Measurements from ENCODE around the gene ARFGAP2. TPM values are rescaled to one million over a fixed set of nuclear protein-coding genes. Genes with fewer than 3 reads are reported as not detected.

Gene ARFGAP2
- total RNA-seq, 4 donors from 2014 or later = 92.5 to 141 (median 120) TPM

DNA sequence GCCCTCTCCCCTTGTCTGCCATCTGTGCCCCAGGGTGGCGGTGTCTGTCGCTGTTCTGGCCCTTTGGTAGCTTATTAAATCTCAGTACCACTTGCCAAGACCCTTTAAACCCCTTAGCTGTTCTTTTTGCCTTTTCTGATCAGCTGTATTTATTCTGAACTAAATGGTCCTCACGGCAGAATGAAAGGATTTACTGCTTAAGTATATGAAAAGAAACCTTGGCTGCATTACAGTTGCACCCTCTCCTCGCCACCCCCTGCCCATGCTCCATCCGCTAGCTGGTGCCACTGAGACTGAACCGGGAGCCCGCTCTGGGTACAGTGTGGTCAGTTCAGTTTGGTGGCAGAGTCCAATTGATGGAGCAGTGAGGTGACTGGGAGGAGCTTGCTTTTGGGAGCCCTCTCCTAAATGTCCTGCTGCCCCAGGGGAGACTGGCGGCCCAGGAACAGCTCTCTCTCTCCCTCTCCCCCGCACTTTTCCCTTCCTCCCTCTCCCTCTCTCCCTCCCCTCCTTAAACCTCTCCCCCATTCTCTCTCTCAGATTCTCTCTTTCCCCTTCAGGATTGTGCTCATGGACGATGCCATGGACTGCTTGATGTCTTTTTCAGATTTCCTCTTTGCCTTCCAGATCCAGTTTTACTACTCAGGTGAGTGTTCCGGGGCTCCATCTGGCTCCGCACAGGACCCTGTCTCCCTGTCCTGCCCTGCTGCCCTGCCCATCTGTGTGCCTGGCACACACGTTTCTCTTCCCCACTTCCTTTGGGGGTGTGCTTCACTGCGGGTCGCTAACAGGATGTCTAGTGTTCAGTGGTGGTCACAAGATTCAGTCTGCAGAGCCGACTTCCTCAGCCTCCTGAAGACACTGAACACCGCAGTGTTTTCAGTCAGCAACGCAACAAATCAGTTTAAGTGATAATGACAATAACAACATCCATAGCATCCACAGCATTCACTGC lies 21.8 kb downstream of the ARFGAP2 start:
- H3K9me3 ChIP-seq = no peaks in the 10 kb centered on the region
- intact Hi-C loops (cut with DNase I) = loop anchor here (5.0 kb wide), 1 partner anchor 153 kb away; no protein-coding TSS in a partner anchor
- no peaks in the 10 kb centered on the region for H3K27me3 ChIP-seq
- peaks cover 0 to 15% (median 13%) of the 10 kb centered on the region in 4 donors for H3K4me1 ChIP-seq
- no peak for TF ChIP-seq POLR2AphosphoS5 (IDR thresholded peaks at IDR 0.05)
- TF ChIP-seq, protein P1, sequence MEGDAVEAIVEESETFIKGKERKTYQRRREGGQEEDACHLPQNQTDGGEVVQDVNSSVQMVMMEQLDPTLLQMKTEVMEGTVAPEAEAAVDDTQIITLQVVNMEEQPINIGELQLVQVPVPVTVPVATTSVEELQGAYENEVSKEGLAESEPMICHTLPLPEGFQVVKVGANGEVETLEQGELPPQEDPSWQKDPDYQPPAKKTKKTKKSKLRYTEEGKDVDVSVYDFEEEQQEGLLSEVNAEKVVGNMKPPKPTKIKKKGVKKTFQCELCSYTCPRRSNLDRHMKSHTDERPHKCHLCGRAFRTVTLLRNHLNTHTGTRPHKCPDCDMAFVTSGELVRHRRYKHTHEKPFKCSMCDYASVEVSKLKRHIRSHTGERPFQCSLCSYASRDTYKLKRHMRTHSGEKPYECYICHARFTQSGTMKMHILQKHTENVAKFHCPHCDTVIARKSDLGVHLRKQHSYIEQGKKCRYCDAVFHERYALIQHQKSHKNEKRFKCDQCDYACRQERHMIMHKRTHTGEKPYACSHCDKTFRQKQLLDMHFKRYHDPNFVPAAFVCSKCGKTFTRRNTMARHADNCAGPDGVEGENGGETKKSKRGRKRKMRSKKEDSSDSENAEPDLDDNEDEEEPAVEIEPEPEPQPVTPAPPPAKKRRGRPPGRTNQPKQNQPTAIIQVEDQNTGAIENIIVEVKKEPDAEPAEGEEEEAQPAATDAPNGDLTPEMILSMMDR (IDR thresholded peaks at IDR 0.05) = no peak
- no peak for TF ChIP-seq POLR2A (IDR thresholded peaks at IDR 0.05; ENCODE audit: low read depth)
- TF ChIP-seq EP300 (IDR thresholded peaks at IDR 0.05) = no peak
- H3K27ac ChIP-seq (replicated peaks in 1 of 4) = no peak overlapping the region
- no peak for DNase-seq (ENCODE audit: extremely low spot score)
- H3K4me3 ChIP-seq = no peak overlapping the region
- peaks cover 0 to 50% (median 16%) of the 10 kb centered on the region in 4 donors for H3K36me3 ChIP-seq
- 79% methylated on average over 18 of the region's 18 CpGs for WGBS

DNA sequence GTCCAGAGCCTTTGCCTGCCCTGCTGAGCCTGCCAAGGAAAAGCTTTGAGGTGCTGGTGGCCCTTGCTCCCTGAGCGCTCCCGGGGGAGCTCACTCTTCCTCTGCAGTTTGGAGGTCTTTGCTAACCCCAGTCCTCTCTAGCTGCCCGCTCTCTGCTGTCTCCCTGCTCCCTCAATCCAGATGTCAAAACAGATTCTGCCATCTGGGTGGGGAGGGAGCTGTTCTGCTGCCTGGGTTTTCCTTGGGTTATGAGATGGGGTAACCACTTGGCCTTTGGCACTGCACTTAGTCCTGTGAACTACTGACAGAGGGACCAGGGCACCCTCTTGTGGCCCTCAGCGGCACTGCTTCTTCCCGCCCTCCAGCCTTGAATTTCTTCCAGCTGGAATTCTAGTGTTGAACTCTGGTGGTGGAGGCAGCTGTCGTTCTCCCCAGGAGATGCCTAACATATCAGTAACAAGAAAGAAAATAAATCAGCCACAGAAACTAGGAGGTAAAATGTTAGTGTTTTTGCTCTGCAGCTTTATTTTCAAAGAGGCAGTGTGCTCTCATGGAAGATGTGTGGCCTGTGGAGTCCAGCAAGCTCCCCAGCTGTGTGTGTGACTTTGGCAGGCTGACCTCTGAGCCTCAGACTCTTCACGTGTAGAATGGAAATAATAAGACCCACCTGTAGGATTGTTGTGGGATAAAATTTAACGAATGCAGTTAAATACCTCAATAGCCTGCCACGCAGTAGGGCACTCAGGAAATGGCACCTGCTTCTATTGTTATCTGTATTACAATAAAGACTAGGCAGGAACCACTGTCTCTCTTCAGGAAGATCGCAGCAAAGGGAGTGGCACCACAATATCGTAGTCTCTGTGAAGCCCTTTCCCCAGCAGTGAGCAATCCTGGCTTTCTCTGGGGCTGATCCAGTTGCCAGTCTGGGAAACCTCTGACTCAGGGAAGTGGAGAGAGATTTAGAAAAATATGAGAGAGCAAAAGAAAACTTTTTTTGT lies 23.4 kb downstream of the ARFGAP2 start:
- Histone ChIP-seq H3K27me3 (no peaks in the 10 kb centered on the region), H3K27ac (replicated peaks in 1 of 4) (peak overlapping the region in 1 of 4 donors; percentile 14), H3K4me1 (peaks cover 13 to 30% (median 27%) of the 10 kb centered on the region in 4 donors), H3K4me3 (no peak overlapping the region), H3K36me3 (peaks cover 0 to 38% (median 14%) of the 10 kb centered on the region in 4 donors), H3K9me3 (no peaks in the 10 kb centered on the region)
- intact Hi-C loops (cut with DNase I) = loop anchor here (2.0 to 5.0 kb wide), 2 partner anchors 151 to 264 kb away; no protein-coding TSS in a partner anchor
- DNase-seq (ENCODE audit: extremely low spot score) = peak; percentile 95
- 45% methylated on average over 11 of the region's 11 CpGs for WGBS
- TF ChIP-seq EP300 (IDR thresholded peaks at IDR 0.05) = no peak
- no peak for TF ChIP-seq POLR2A (IDR thresholded peaks at IDR 0.05; ENCODE audit: low read depth)
- TF ChIP-seq POLR2AphosphoS5 (IDR thresholded peaks at IDR 0.05) = peak; percentile 32
- TF ChIP-seq, protein P1 (IDR thresholded peaks at IDR 0.05) = peak; percentile 94 to 96 (median 95)

DNA sequence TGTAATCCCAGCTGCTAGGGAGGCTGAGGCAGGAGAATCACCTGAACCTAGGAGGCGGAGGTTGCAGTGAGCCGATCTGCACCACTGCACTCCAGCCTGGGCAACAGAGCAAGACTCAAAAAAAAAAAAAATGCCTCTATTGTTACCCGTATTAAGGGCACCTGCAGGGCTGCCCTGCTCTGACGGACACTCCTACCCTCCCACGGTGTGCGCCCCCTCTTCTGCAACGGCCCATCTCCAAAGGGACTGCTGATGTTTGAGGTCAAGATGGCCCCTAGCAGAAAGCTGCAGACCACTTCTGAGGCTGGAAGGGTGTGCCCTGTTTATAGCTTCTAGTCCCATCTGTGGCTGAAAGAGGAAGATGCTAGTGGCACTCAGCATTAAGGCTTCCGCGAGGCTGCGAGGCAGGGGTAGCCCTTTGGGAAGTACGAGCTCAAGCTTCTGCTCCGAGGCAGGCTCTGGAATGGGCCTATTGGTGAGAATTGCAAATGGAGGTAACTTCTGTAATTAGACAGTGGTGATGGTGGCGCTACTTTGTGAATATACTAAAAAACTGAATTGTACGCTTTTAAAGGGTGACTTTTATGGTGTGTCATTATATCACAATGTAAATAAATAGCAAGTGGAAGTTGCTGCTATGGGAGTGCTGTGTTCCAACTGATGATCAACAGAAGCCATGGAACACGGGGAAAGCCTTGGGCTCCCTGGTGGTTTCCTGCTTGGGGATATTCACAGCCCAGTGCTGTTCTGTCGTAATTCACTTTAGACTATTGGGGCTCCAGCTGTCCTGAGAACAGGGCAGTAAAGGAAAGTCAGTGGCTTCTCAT lies 24.3 kb downstream of the ARFGAP2 start:
- Histone ChIP-seq H3K4me3 (no peak overlapping the region), H3K36me3 (peaks cover 0 to 28% (median 9%) of the 10 kb centered on the region in 4 donors), H3K27me3 (no peaks in the 10 kb centered on the region), H3K4me1 (peaks cover 13 to 30% (median 28%) of the 10 kb centered on the region in 4 donors), H3K9me3 (no peaks in the 10 kb centered on the region), H3K27ac (replicated peaks in 1 of 4) (peak overlapping the region in 1 of 4 donors; percentile 14)
- no peak for DNase-seq (ENCODE audit: extremely low spot score)
- TF ChIP-seq, protein P1 (IDR thresholded peaks at IDR 0.05) = no peak
- TF ChIP-seq POLR2A (IDR thresholded peaks at IDR 0.05; ENCODE audit: low read depth) = no peak
- TF ChIP-seq EP300 (IDR thresholded peaks at IDR 0.05) = no peak
- TF ChIP-seq POLR2AphosphoS5 (IDR thresholded peaks at IDR 0.05) = no peak
- WGBS = 90% methylated on average over 16 of the region's 16 CpGs
- intact Hi-C loops (cut with DNase I) = loop anchor here (2.0 to 5.0 kb wide), 2 partner anchors 150 to 264 kb away; no protein-coding TSS in a partner anchor

DNA sequence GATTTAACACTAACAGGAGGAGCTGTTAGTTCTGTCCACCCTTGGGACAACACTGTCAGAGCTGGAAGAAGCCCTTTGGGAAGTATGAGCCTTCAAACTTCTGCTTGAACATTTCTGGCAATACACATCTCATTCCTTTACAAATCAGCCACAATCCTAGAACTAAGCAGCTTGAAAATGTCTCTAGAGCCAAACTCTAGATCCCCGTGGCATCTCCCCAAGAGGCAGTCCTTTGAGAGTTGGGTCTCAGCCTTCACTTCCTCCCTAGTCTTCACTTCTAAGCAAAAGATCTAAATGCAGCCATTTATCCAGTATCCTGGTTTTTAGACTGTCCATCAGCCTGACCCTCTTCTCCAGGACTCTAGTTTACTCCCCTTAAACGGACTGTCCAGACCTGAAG lies 26.9 kb downstream of the ARFGAP2 start:
- no peak overlapping the region for H3K4me3 ChIP-seq
- WGBS = 69% methylated on average over 2 of the region's 2 CpGs
- H3K9me3 ChIP-seq = no peaks in the 10 kb centered on the region
- DNase-seq (ENCODE audit: extremely low spot score) = no peak
- peaks cover 13 to 30% (median 28%) of the 10 kb centered on the region in 4 donors for H3K4me1 ChIP-seq
- H3K36me3 ChIP-seq = peaks cover 0 to 8% (median 0%) of the 10 kb centered on the region in 4 donors
- no peak for TF ChIP-seq EP300 (IDR thresholded peaks at IDR 0.05)
- TF ChIP-seq, protein P1 (IDR thresholded peaks at IDR 0.05) = no peak
- no peak for TF ChIP-seq POLR2AphosphoS5 (IDR thresholded peaks at IDR 0.05)
- no peak for TF ChIP-seq POLR2A (IDR thresholded peaks at IDR 0.05; ENCODE audit: low read depth)
- no peak overlapping the region for H3K27ac ChIP-seq (replicated peaks in 1 of 4)
- intact Hi-C loops (cut with DNase I) = loop anchor here (5.0 kb wide), 1 partner anchor 147 kb away; no protein-coding TSS in a partner anchor
- H3K27me3 ChIP-seq = no peaks in the 10 kb centered on the region
